GM23248 (cell line): ENCODE data around the gene RPS27.
"Not testable (repeated sequence)": the region's sequence is repeated elsewhere in the genome, so short reads cannot be mapped to it uniquely, and the experiment has no call there.

Experiments
- EZH2 ChIP-seq: fragments of 200-600 bp; sonication (generic); IDR thresholded peaks from 2 replicates; pipeline ENCODE4 v1.6.1; 2018; ENCODE audit warnings: antibody characterized with exemption, mild to moderate bottlenecking; ENCODE audit not compliant: insufficient read depth, poor library complexity, severe bottlenecking
- EZH2phosphoT487 ChIP-seq: fragments of 200-600 bp; sonication (generic); IDR thresholded peaks from 2 replicates; pipeline ENCODE4 v1.6.1; 2018; ENCODE audit warnings: antibody characterized with exemption, moderate library complexity, mild to moderate bottlenecking, low read depth; ENCODE audit not compliant: insufficient read depth

GRCh38 chr1:153996882-153997281 lies 6.3 kb downstream of the RPS27 start:
- not testable (repeated sequence) for TF ChIP-seq EZH2phosphoT487, EZH2
